ENCODE measurements around the gene KRT78. TPM values are rescaled to one million over a fixed set of nuclear protein-coding genes. Genes with fewer than 3 reads are reported as not detected.
A peak's percentile ranks its signal among the peaks of the same experiment; 100 is the strongest.

KRT78 gene
- total RNA-seq, 2 donors from 2014 or later: not detected

- H3K9me3 ChIP-seq (ENCODE audit: control insufficient read depth, low read length): no peaks in the 10 kb centered on the region
- 54 to 62% methylated on average over 10 of the region's 10 CpGs for WGBS, 2 experiments (ENCODE audit: insufficient coverage in 1 of 2, insufficient read length in 1 of 2)
- Mint-ChIP-seq H3K9me3 (no peaks in the 10 kb centered on the region), H3K27ac (no peak overlapping the region), H3K27me3 (ENCODE audit: insufficient read depth) (peaks cover 3% of the 10 kb centered on the region), H3K36me3 (ENCODE audit: low read depth) (no peaks in the 10 kb centered on the region), H3K4me1 (no peaks in the 10 kb centered on the region), H3K4me3 (no peak overlapping the region)
- no peak overlapping the region for H3K4me3 ChIP-seq (ENCODE audit: low read length)
- H3K27ac ChIP-seq (ENCODE audit: low read depth, low read length): no peak overlapping the region
- H3K4me1 ChIP-seq (ENCODE audit: control insufficient read depth, insufficient read depth, low read length): no peaks in the 10 kb centered on the region
- no peaks in the 10 kb centered on the region for H3K36me3 ChIP-seq (ENCODE audit: control insufficient read depth, insufficient read depth, low read length)
- TF ChIP-seq CTCF (conservative IDR thresholded peaks at IDR 0.05): peak; percentile 93
- H3K9ac ChIP-seq (ENCODE audit: extremely low read depth, low read length, poor library complexity, severe bottlenecking): no peak overlapping the region
- DNase-seq: peak; percentile 98
- no peaks in the 10 kb centered on the region for H3K27me3 ChIP-seq (ENCODE audit: control insufficient read depth, insufficient read depth, low read length, poor library complexity, severe bottlenecking)
Observed at GRCh38 chr12:52865090-52865944, 16.5 kb upstream of the KRT78 start.

- no peaks in the 10 kb centered on the region for H3K36me3 ChIP-seq (ENCODE audit: control insufficient read depth, insufficient read depth, low read length)
- Mint-ChIP-seq H3K27ac (no peak overlapping the region), H3K27me3 (ENCODE audit: insufficient read depth) (no peaks in the 10 kb centered on the region), H3K9me3 (no peaks in the 10 kb centered on the region), H3K36me3 (ENCODE audit: low read depth) (no peaks in the 10 kb centered on the region), H3K4me3 (no peak overlapping the region), H3K4me1 (no peaks in the 10 kb centered on the region)
- H3K9ac ChIP-seq (ENCODE audit: extremely low read depth, low read length, poor library complexity, severe bottlenecking): no peak overlapping the region
- H3K27ac ChIP-seq (ENCODE audit: low read depth, low read length): no peak overlapping the region
- WGBS, 2 experiments (ENCODE audit: insufficient coverage in 1 of 2, insufficient read length in 1 of 2): 76 to 98% methylated on average over 1 to 2 of the region's 2 CpGs
- peak; percentile 52 for DNase-seq
- H3K9me3 ChIP-seq (ENCODE audit: control insufficient read depth, low read length): no peaks in the 10 kb centered on the region
- H3K27me3 ChIP-seq (ENCODE audit: control insufficient read depth, insufficient read depth, low read length, poor library complexity, severe bottlenecking): no peaks in the 10 kb centered on the region
- no peak for TF ChIP-seq CTCF (conservative IDR thresholded peaks at IDR 0.05)
- H3K4me3 ChIP-seq (ENCODE audit: low read length): no peak overlapping the region
- no peaks in the 10 kb centered on the region for H3K4me1 ChIP-seq (ENCODE audit: control insufficient read depth, insufficient read depth, low read length)
Observed at GRCh38 chr12:52862023-52862422, 13.2 kb upstream of the KRT78 start.

- H3K36me3 Mint-ChIP-seq (ENCODE audit: low read depth): no peaks in the 10 kb centered on the region
- Histone ChIP-seq H3K9ac (ENCODE audit: extremely low read depth, low read length, poor library complexity, severe bottlenecking) (no peak overlapping the region), H3K27ac (ENCODE audit: low read depth, low read length) (no peak overlapping the region), H3K27me3 (ENCODE audit: control insufficient read depth, insufficient read depth, low read length, poor library complexity, severe bottlenecking) (no peaks in the 10 kb centered on the region), H3K4me3 (ENCODE audit: low read length) (no peak overlapping the region), H3K36me3 (ENCODE audit: control insufficient read depth, insufficient read depth, low read length) (no peaks in the 10 kb centered on the region), H3K4me1 (ENCODE audit: control insufficient read depth, insufficient read depth, low read length) (no peaks in the 10 kb centered on the region), H3K9me3 (ENCODE audit: control insufficient read depth, low read length) (no peaks in the 10 kb centered on the region)
- no peaks in the 10 kb centered on the region for H3K9me3 Mint-ChIP-seq
- no peak for TF ChIP-seq CTCF (conservative IDR thresholded peaks at IDR 0.05)
- no peaks in the 10 kb centered on the region for H3K27me3 Mint-ChIP-seq (ENCODE audit: insufficient read depth)
- WGBS, 2 experiments (ENCODE audit: insufficient coverage in 1 of 2, insufficient read length in 1 of 2): 95 to 96% methylated on average over 3 to 7 of the region's 7 CpGs
- no peak overlapping the region for H3K4me3 Mint-ChIP-seq
- no peak overlapping the region for H3K27ac Mint-ChIP-seq
- no peaks in the 10 kb centered on the region for H3K4me1 Mint-ChIP-seq
- no peak for DNase-seq
Observed at GRCh38 chr12:52861511-52861910, 12.7 kb upstream of the KRT78 start.

All from endodermal cell (in vitro differentiated cells).